DOHH2 (cell line): ENCODE data around the gene SH3BP5.

ENCODE experiments used
- EZH2phosphoT487 ChIP-seq: fragments of 200-600 bp; sonication (generic); IDR thresholded peaks from 2 replicates; pipeline ENCODE4 v1.6.1; 2017; ENCODE audit warnings: borderline replicate concordance, mild to moderate bottlenecking, antibody characterized with exemption, low read length, moderate library complexity, mixed read lengths
- TF ChIP-seq, protein P1 (sequence below): fragments of 200-600 bp; sonication (generic); IDR thresholded peaks from one replicate; pipeline ENCODE4 v1.5.1; 2014; ENCODE audit warnings: antibody characterized with exemption, mild to moderate bottlenecking, low read depth, low read length; ENCODE audit not compliant: poor library complexity, severe bottlenecking

DNA sequence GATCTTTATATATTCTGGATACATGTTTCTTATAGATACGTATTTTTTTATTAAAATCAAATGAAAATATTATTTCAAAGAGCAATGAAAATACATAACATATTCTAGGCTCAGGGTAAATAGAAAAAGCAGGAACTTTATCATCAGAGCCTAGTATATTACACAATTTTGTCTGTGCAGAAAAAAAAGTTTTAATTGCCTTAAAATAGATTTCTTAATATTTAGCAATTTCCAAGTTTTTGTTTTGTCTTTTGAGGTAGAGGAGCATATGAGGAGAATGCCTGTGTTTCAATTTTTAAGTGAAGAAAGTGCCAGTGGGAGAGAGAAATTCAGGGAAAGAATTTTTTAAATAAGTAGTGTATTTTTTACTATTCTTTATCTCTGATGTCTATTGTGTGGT, 115.9 kb downstream of the SH3BP5 start:
- no peak for TF ChIP-seq EZH2phosphoT487
- TF ChIP-seq, protein P1, sequence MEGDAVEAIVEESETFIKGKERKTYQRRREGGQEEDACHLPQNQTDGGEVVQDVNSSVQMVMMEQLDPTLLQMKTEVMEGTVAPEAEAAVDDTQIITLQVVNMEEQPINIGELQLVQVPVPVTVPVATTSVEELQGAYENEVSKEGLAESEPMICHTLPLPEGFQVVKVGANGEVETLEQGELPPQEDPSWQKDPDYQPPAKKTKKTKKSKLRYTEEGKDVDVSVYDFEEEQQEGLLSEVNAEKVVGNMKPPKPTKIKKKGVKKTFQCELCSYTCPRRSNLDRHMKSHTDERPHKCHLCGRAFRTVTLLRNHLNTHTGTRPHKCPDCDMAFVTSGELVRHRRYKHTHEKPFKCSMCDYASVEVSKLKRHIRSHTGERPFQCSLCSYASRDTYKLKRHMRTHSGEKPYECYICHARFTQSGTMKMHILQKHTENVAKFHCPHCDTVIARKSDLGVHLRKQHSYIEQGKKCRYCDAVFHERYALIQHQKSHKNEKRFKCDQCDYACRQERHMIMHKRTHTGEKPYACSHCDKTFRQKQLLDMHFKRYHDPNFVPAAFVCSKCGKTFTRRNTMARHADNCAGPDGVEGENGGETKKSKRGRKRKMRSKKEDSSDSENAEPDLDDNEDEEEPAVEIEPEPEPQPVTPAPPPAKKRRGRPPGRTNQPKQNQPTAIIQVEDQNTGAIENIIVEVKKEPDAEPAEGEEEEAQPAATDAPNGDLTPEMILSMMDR = no peak
